Body of pancreas (tissue), 4 donors: Measurements from ENCODE around the gene TRAK2. TPM values are rescaled to one million over a fixed set of nuclear protein-coding genes. Genes with fewer than 3 reads are reported as not detected.

Experiments used
- ATAC-seq: fragments of 150-250 bp; one replicate; pipeline ENCODE4 v1.9.1; 2016
- DNase-seq, 4 donors: peaks; one replicate each; pipeline ENCODE4 v3.0.0-alpha.2; 2019
- H3K27ac ChIP-seq, 4 donors: fragments of 200-600 bp; sonication (generic); 1 replicate in 3 of 4; 2 replicates in 1 of 4; pipeline versions ENCODE4 v1.5.1 to v1.6.1; 2016 to 2019; ENCODE audit warnings: mild to moderate bottlenecking in 1 of 4, mixed read lengths in 1 of 4, moderate library complexity in 1 of 4
- H3K27me3 ChIP-seq, 2 donors: fragments of 200-600 bp; sonication (generic); one replicate each; pipeline ENCODE4 v1.6.0; 2016; ENCODE audit warnings: mild to moderate bottlenecking in 1 of 2
- H3K36me3 ChIP-seq, 2 donors: fragments of 200-600 bp; sonication (generic); replicated peaks in 1 of 2; 2 replicates each; pipeline ENCODE4 v1.5.1; 2016; ENCODE audit warnings: low read depth in 2 of 2; ENCODE audit not compliant: insufficient read depth in 1 of 2
- H3K4me1 ChIP-seq: fragments of 200-600 bp; sonication (generic); one replicate; pipeline ENCODE4 v1.6.0; 2016
- H3K4me3 ChIP-seq, 2 donors: fragments of 200-600 bp; sonication (generic); 1 replicate in 1 of 2; 2 replicates in 1 of 2; pipeline ENCODE4 v1.5.1; 2016 to 2019
- H3K9me3 ChIP-seq, 3 donors: fragments of 200-600 bp; sonication (generic); 1 replicate in 2 of 3; 2 replicates in 1 of 3; pipeline ENCODE4 v1.5.1; 2016
- POLR2A ChIP-seq, 3 donors: fragments of 450-650 bp; IDR thresholded peaks; one replicate each; pipeline ENCODE4 v1.6.1; 2016; ENCODE audit warnings: antibody characterized with exemption in 3 of 3, mild to moderate bottlenecking in 2 of 3
- WGBS, 2 donors: methylation state at CpG; one replicate each; pipeline ENCODE4 v1.1.5; 2017; 5-methylcytosine and 5-hydroxymethylcytosine counted together
- intact Hi-C: fragments of 100-400 bp; cut with DNase I; formaldehyde crosslinking; loops from one replicate; pipeline ENCODE4 v1.15.1; 2023
- total RNA-seq, 2 donors: library from RNA; depleted of rRNA; stranded (reverse); fragments of >200 nt; gene quantifications; one replicate each; pipeline ENCODE4 v1.1.0, GENCODE V29; 2016
- TF ChIP-seq, protein P1 (sequence below), 7 experiments: fragments of 450-650 bp in 4 of 7; fragments of 200-600 bp in 3 of 7; sonication (generic) in 3 of 7; IDR thresholded peaks; one replicate each; pipeline ENCODE4 v1.5.1; 2016 to 2019; ENCODE audit warnings: antibody characterized with exemption in 7 of 7

The TRAK2 gene
- total RNA-seq, 2 donors from 2014 or later: 13.8 to 24.9 TPM

DNA sequence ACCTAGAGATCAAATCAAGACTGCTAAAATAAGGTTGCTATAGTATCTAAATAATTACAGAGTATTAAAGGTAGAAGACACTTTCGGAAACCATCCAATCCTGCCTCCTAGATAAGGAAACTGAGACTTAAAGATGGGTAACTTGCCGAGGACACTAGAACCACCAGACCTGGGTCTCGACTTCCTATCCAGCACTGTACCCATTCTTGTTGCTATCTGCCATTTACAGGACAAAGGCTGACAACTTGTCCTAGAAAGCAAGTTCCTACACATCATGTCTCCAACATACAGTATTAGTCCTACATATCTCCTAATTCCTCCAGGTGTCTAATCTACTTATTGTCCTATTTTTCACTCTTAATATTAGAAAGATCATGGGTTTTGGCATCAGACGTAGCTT is 37.7 kb downstream of the TRAK2 start:
- DNase-seq (no peak), ATAC-seq (no peak)
- intact Hi-C loops: no loop called here
- TF ChIP-seq, protein P1, sequence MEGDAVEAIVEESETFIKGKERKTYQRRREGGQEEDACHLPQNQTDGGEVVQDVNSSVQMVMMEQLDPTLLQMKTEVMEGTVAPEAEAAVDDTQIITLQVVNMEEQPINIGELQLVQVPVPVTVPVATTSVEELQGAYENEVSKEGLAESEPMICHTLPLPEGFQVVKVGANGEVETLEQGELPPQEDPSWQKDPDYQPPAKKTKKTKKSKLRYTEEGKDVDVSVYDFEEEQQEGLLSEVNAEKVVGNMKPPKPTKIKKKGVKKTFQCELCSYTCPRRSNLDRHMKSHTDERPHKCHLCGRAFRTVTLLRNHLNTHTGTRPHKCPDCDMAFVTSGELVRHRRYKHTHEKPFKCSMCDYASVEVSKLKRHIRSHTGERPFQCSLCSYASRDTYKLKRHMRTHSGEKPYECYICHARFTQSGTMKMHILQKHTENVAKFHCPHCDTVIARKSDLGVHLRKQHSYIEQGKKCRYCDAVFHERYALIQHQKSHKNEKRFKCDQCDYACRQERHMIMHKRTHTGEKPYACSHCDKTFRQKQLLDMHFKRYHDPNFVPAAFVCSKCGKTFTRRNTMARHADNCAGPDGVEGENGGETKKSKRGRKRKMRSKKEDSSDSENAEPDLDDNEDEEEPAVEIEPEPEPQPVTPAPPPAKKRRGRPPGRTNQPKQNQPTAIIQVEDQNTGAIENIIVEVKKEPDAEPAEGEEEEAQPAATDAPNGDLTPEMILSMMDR (IDR thresholded peaks at IDR 0.05): no peak
- TF ChIP-seq POLR2A (IDR thresholded peaks at IDR 0.05): no peak
- H3K36me3 ChIP-seq: no peaks in the 10 kb centered on the region
- H3K4me1 ChIP-seq: peaks cover 26% of the 10 kb centered on the region
- no peaks in the 10 kb centered on the region for H3K27me3 ChIP-seq
- no peaks in the 10 kb centered on the region for H3K9me3 ChIP-seq
- WGBS, 2 donors: 63 to 71% methylated on average over 4 of the region's 4 CpGs
- H3K27ac ChIP-seq: no peak overlapping the region
- no peak overlapping the region for H3K4me3 ChIP-seq

GRCh38 chr2:201413143-201413542 is 38.1 kb downstream of the TRAK2 start:
- Histone ChIP-seq H3K27me3 (no peaks in the 10 kb centered on the region), H3K9me3 (no peaks in the 10 kb centered on the region), H3K27ac (no peak overlapping the region), H3K36me3 (no peaks in the 10 kb centered on the region), H3K4me1 (peaks cover 26% of the 10 kb centered on the region), H3K4me3 (no peak overlapping the region)
- ATAC-seq (no peak), DNase-seq (no peak)
- TF ChIP-seq POLR2A (IDR thresholded peaks at IDR 0.05): no peak
- TF ChIP-seq, protein P1 (IDR thresholded peaks at IDR 0.05): no peak
- WGBS, 2 donors: 43 to 58% methylated on average over 2 of the region's 2 CpGs
- intact Hi-C loops: no loop called here

DNA sequence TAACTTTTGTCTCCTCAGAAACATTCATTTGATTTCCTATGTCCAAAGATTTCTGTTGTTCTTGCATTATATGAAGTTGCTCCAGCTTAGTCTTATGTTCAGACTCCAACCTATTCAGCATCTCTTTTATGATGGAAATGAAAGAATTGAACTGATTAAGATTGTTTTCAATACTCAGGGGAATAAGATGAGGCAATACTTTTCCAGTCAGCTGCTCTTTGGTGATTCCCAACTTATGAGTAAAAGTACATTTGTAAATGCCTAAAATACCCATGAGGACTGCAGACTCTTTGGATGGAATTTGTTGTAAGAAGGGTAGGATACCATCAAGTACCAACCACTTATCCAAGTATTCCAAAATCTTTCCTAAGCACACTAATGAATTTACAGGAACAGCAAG is 39.8 kb downstream of the TRAK2 start:
- intact Hi-C loops: no loop called here
- H3K4me3 ChIP-seq: no peak overlapping the region
- TF ChIP-seq, protein P1 (IDR thresholded peaks at IDR 0.05): no peak
- no peaks in the 10 kb centered on the region for H3K27me3 ChIP-seq
- H3K9me3 ChIP-seq: no peaks in the 10 kb centered on the region
- H3K36me3 ChIP-seq: no peaks in the 10 kb centered on the region
- no peak for DNase-seq
- H3K27ac ChIP-seq: no peak overlapping the region
- no peak for ATAC-seq
- peaks cover 38% of the 10 kb centered on the region for H3K4me1 ChIP-seq

DNA sequence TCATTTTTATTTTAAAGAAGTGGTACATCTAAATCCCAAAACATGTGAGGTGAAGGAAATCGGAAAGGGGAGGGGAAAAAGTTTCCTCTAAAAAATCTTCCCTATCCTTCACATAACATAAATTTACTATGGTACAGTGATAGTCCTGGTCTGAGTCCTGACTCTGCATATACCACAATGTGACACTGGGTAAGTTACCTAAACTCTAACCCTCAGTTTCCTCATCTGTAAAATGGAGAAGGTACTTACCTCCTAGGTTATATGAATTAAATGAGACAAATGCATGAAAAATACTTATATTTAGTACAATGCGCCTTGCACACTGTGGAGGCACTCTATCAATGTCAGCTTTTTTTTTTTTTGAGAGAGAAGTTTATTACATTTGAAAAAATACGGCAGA is 42.3 kb downstream of the TRAK2 start:
- intact Hi-C loops: no loop called here
- DNase-seq (no peak), ATAC-seq (no peak)
- H3K27ac ChIP-seq: no peak overlapping the region
- H3K4me3 ChIP-seq: no peak overlapping the region
- no peaks in the 10 kb centered on the region for H3K27me3 ChIP-seq
- no peaks in the 10 kb centered on the region for H3K9me3 ChIP-seq
- H3K4me1 ChIP-seq: peaks cover 47% of the 10 kb centered on the region
- TF ChIP-seq, protein P1 (IDR thresholded peaks at IDR 0.05): no peak
- no peak for TF ChIP-seq POLR2A (IDR thresholded peaks at IDR 0.05)
- H3K36me3 ChIP-seq: no peaks in the 10 kb centered on the region
- WGBS, 2 donors: 82 to 84% methylated on average over 3 of the region's 3 CpGs

- H3K4me3 ChIP-seq: no peak overlapping the region
- TF ChIP-seq, protein P1 (IDR thresholded peaks at IDR 0.05): no peak
- no peak for TF ChIP-seq POLR2A (IDR thresholded peaks at IDR 0.05)
- peaks cover 60% of the 10 kb centered on the region for H3K4me1 ChIP-seq
- no peaks in the 10 kb centered on the region for H3K9me3 ChIP-seq
- peak overlapping the region in 2 of 4 donors; percentile 74 to 87 for H3K27ac ChIP-seq
- no peaks in the 10 kb centered on the region for H3K36me3 ChIP-seq
- no peak for DNase-seq
- ATAC-seq: no peak
- WGBS, 2 donors: 32 to 46% methylated on average over 2 of the region's 2 CpGs
- intact Hi-C loops: no loop called here
- no peaks in the 10 kb centered on the region for H3K27me3 ChIP-seq
Measured at GRCh38 chr2:201407265-201407664, 44.0 kb downstream of the TRAK2 start.
